ENCODE measurements around the gene C12orf43. TPM values are rescaled to one million over a fixed set of nuclear protein-coding genes. Genes with fewer than 3 reads are reported as not detected.

The C12orf43 gene
- total RNA-seq, 1 donor from 2014 or later = 12.3 TPM

DNA sequence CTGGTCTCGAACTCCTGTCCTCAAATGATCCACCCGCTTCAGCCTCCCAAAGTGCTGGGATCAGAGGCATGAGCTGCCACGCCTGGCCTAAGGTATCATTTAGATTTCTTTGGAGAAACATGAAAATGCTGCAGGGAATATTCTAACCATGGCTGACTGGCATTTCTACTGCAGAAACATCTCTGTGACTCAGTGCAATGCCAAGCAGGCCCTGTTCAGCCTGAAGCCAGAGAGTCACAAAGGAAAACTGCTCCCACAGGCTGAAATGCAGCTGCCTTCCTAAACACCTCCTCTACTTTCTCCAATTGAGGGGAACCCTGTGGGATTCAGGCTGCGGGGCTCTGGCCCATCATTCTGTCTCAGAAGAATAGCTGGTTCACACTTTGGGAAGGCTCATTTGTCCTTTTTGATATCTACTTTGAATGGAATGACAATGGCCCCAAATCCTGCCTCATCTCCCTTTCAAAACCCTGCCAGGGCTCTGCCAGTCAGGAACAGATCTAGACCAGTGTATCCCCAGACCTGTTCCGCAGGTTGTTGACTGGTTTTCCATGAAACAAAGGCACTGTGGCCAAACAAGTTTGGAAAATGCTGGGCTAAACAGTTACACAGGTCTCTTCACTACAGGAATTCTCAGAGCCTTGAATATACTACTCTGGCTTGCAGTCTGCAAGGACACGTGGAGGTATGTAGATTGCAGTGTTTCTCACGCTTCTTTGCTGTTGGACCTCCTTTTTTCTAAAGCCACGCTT lies 7.8 kb downstream of the C12orf43 start:
- no peaks in the 10 kb centered on the region for H3K9me3 ChIP-seq
- peaks cover 87% of the 10 kb centered on the region for H3K36me3 ChIP-seq
- DNase-seq (no peak), ATAC-seq (no peak)
- intact Hi-C loops (cut with DNase I) = no loop called here
- H3K27ac ChIP-seq = no peak overlapping the region
- TF ChIP-seq, protein P1, sequence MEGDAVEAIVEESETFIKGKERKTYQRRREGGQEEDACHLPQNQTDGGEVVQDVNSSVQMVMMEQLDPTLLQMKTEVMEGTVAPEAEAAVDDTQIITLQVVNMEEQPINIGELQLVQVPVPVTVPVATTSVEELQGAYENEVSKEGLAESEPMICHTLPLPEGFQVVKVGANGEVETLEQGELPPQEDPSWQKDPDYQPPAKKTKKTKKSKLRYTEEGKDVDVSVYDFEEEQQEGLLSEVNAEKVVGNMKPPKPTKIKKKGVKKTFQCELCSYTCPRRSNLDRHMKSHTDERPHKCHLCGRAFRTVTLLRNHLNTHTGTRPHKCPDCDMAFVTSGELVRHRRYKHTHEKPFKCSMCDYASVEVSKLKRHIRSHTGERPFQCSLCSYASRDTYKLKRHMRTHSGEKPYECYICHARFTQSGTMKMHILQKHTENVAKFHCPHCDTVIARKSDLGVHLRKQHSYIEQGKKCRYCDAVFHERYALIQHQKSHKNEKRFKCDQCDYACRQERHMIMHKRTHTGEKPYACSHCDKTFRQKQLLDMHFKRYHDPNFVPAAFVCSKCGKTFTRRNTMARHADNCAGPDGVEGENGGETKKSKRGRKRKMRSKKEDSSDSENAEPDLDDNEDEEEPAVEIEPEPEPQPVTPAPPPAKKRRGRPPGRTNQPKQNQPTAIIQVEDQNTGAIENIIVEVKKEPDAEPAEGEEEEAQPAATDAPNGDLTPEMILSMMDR (IDR thresholded peaks at IDR 0.05) = no peak
- no peaks in the 10 kb centered on the region for H3K27me3 ChIP-seq (ENCODE audit: low read depth)
- no peak overlapping the region for H3K4me3 ChIP-seq
- no peaks in the 10 kb centered on the region for H3K4me1 ChIP-seq

- ATAC-seq (peak; percentile 18 to 54), DNase-seq (no peak)
- intact Hi-C loops (cut with DNase I) = no loop called here
- no peak overlapping the region for H3K27ac ChIP-seq
- H3K27me3 ChIP-seq (ENCODE audit: low read depth) = no peaks in the 10 kb centered on the region
- H3K4me3 ChIP-seq = no peak overlapping the region
- no peaks in the 10 kb centered on the region for H3K4me1 ChIP-seq
- peaks cover 81% of the 10 kb centered on the region for H3K36me3 ChIP-seq
- TF ChIP-seq, protein P1 (IDR thresholded peaks at IDR 0.05) = peak; percentile 52
- H3K9me3 ChIP-seq = no peaks in the 10 kb centered on the region
These were observed 10.9 kb downstream of the C12orf43 start for GRCh38 chr12:121005346-121005815.

DNA sequence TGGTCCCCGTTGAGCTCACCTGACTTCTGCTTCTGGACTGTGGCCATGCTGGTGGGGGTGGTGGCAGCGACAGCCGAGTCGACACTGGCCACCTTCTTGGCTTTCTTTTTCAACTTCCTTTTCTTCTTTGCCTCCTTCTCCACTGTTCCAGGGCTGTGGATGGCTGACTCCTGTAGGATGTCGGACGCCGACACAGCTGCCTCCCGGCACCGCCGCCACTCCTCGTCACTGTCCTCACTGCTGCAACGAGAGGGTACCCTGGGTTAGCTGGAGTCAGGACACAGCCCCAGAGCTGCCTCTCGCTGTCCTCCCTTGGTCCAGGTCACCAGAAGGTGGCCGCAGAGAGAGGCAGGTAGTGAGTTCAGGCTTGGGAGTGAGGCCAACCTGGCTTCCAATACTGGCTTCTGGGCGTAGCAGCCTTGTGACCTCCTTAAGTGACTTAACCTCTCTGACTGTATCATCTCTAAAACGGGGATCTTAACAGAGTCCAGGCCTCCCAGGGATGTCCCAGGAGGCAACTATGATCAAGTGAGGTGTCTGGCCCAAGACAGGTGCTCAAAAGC lies 12.0 kb downstream of the C12orf43 start:
- no peak overlapping the region for H3K4me3 ChIP-seq
- no peaks in the 10 kb centered on the region for H3K9me3 ChIP-seq
- intact Hi-C loops (cut with DNase I) = no loop called here
- ATAC-seq (no peak), DNase-seq (no peak)
- no peaks in the 10 kb centered on the region for H3K4me1 ChIP-seq
- H3K27ac ChIP-seq = no peak overlapping the region
- no peaks in the 10 kb centered on the region for H3K27me3 ChIP-seq (ENCODE audit: low read depth)
- TF ChIP-seq, protein P1 (IDR thresholded peaks at IDR 0.05) = no peak
- H3K36me3 ChIP-seq = peaks cover 70% of the 10 kb centered on the region

- peak; percentile 31 for DNase-seq
- TF ChIP-seq, protein P1 (IDR thresholded peaks at IDR 0.05) = no peak
- no peaks in the 10 kb centered on the region for H3K27me3 ChIP-seq (ENCODE audit: low read depth)
- H3K36me3 ChIP-seq = peaks cover 63% of the 10 kb centered on the region
- intact Hi-C loops (cut with DNase I) = no loop called here
- no peak for ATAC-seq
- no peak overlapping the region for H3K27ac ChIP-seq
- H3K9me3 ChIP-seq = no peaks in the 10 kb centered on the region
- H3K4me3 ChIP-seq = no peak overlapping the region
- H3K4me1 ChIP-seq = no peaks in the 10 kb centered on the region
These were observed 12.6 kb downstream of the C12orf43 start for GRCh38 chr12:121003650-121004049.

GRCh38 chr12:121001841-121002483 lies 14.3 kb downstream of the C12orf43 start:
- DNase-seq = peak; percentile 34
- Histone ChIP-seq H3K9me3 (no peaks in the 10 kb centered on the region), H3K4me3 (no peak overlapping the region), H3K4me1 (no peaks in the 10 kb centered on the region), H3K27me3 (ENCODE audit: low read depth) (no peaks in the 10 kb centered on the region), H3K36me3 (peaks cover 48% of the 10 kb centered on the region), H3K27ac (no peak overlapping the region)
- intact Hi-C loops (cut with DNase I) = no loop called here
- TF ChIP-seq, protein P1 (IDR thresholded peaks at IDR 0.05) = no peak
- ATAC-seq = no peak

Measured in lower lobe of right lung (tissue), 2 donors.